ENCODE data around the gene PTPRN2. TPM values are rescaled to one million over a fixed set of nuclear protein-coding genes. Genes with fewer than 3 reads are reported as not detected.

PTPRN2 gene
- total and polyA plus RNA-seq, 9 of the 15 experiments (the other 6 are each of a cell fraction or from before 2014, with no cell fraction given) = not detected

- no peak for TF ChIP-seq ESRRB (CRISPR knock-in tag; IDR thresholded peaks at IDR 0.05; ENCODE audit: borderline replicate concordance)
Observed at GRCh38 chr7:157813741-157814661, 773.6 kb downstream of the PTPRN2 start (continued).

GRCh38 chr7:157813053-157813452 is 774.6 kb downstream of the PTPRN2 start:
- no peak overlapping the region for H3K9ac ChIP-seq (ENCODE audit: insufficient read depth in 1 of 2, low read depth in 2 of 2, low read length in 2 of 2)
- POLR2A ChIA-PET = interaction anchor here (0.5 to 1.2 kb wide), 2 partner anchors 20 to 61 kb away, joined by 3 read pairs; no protein-coding TSS in a partner anchor
- no peaks in the 10 kb centered on the region for H3K36me3 ChIP-seq (ENCODE audit: control insufficient read depth, insufficient read depth, low read length)
- no peak overlapping the region for H3K27ac ChIP-seq (ENCODE audit: extremely low read depth, low read depth, low read length)
- peaks cover 28 to 84% of the 10 kb centered on the region in 2 experiments; a peak in 4 of 5 replicates for H3K27me3 ChIP-seq (ENCODE audit: control insufficient read depth in 2 of 2, insufficient read depth in 2 of 2, low read length in 2 of 2)
- no TSS peak for BruUV-seq (replicated peaks)
- intact Hi-C loops (cut with micrococcal nuclease) (no loop called here), in situ Hi-C loops (cut with MboI) (no loop called here)
- under 1% methylated on average over 17 of the region's 17 CpGs for WGBS (ENCODE audit: insufficient coverage, low coverage, missing lambda C conversion rate)
- FAIRE-seq = no peak
- H3K4me1 ChIP-seq (replicated peaks in 1 of 2; ENCODE audit: control insufficient read depth in 2 of 2, insufficient read depth in 2 of 2, low read length in 2 of 2) = peaks cover 0 to 17% of the 10 kb centered on the region in 2 experiments; a peak in 1 of 5 replicates
- no peak for DNase-seq (ENCODE audit: extremely low read depth in 1 of 4, low spot score in 3 of 4)
- TF ChIP-seq, protein P1, sequence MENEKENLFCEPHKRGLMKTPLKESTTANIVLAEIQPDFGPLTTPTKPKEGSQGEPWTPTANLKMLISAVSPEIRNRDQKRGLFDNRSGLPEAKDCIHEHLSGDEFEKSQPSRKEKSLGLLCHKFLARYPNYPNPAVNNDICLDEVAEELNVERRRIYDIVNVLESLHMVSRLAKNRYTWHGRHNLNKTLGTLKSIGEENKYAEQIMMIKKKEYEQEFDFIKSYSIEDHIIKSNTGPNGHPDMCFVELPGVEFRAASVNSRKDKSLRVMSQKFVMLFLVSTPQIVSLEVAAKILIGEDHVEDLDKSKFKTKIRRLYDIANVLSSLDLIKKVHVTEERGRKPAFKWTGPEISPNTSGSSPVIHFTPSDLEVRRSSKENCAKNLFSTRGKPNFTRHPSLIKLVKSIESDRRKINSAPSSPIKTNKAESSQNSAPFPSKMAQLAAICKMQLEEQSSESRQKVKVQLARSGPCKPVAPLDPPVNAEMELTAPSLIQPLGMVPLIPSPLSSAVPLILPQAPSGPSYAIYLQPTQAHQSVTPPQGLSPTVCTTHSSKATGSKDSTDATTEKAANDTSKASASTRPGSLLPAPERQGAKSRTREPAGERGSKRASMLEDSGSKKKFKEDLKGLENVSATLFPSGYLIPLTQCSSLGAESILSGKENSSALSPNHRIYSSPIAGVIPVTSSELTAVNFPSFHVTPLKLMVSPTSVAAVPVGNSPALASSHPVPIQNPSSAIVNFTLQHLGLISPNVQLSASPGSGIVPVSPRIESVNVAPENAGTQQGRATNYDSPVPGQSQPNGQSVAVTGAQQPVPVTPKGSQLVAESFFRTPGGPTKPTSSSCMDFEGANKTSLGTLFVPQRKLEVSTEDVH (IDR thresholded peaks at IDR 0.05; ENCODE audit: low read depth, partially characterized antibody) = no peak
- TF ChIP-seq PTBP1 (IDR thresholded peaks at IDR 0.05; ENCODE audit: low read depth, low read length) (no peak), TGIF2 (CRISPR knock-in tag; IDR thresholded peaks at IDR 0.05) (no peak), FIP1L1 (IDR thresholded peaks at IDR 0.05; ENCODE audit: low read depth, low read length, poor library complexity, severe bottlenecking) (no peak), KHSRP (IDR thresholded peaks at IDR 0.05) (no peak), SNRNP70 (optimal IDR thresholded peaks at IDR 0.05; ENCODE audit: low read depth, low read length) (no peak)
- no peak for ATAC-seq
- no peak overlapping the region for H3K4me3 ChIP-seq
- peaks cover 2% of the 10 kb centered on the region; the same call in 1 of the 2 replicates for H4K20me1 ChIP-seq (replicated peaks; ENCODE audit: control insufficient read depth, insufficient read depth, low read length)
- H3K79me2 ChIP-seq (ENCODE audit: control insufficient read depth, insufficient read depth, low read length) = no peaks in the 10 kb centered on the region
- H2AFZ ChIP-seq (ENCODE audit: low read depth, low read length) = no peak overlapping the region
- no peaks in the 10 kb centered on the region for H3K9me1 ChIP-seq (ENCODE audit: control insufficient read depth, insufficient read depth, low read length)
- CTCF ChIA-PET (ENCODE audit: low intra/inter-chr PET ratio) = no interaction called here
- no peaks in the 10 kb centered on the region for H3K9me3 ChIP-seq (replicated peaks; ENCODE audit: control insufficient read depth, insufficient read depth, low read depth, low read length)
- no peak overlapping the region for H3K4me2 ChIP-seq (ENCODE audit: insufficient read depth, low read length)
